GM23338 (cell line): ENCODE results near the gene TRAPPC12.

Source experiments
- CREB1 ChIP-seq: fragments of 250-450 bp; sonication (Bioruptor Pico); IDR thresholded peaks from 2 replicates; pipeline ENCODE4 v1.5.0; 2020; ENCODE audit warnings: low read depth, mild to moderate bottlenecking, moderate library complexity
- CTCF ChIP-seq, 2 experiments: fragments of 200-600 bp in 1 of 2; sonication (generic) in 1 of 2; conservative IDR thresholded peaks; 2 replicates each; pipeline versions ENCODE4 v1.5.1 to v1.6.1; 2016 to 2017; ENCODE audit warnings: antibody characterized with exemption in 2 of 2, low read depth in 2 of 2, mild to moderate bottlenecking in 2 of 2, moderate library complexity in 1 of 2
- ETS1 ChIP-seq: IDR thresholded peaks from 2 replicates; pipeline ENCODE4 v1.6.1; 2016; ENCODE audit warnings: antibody characterized with exemption
- EZH2 ChIP-seq: fragments of 200-600 bp; sonication (generic); IDR thresholded peaks from one replicate; pipeline ENCODE4 v1.8.0; 2017; ENCODE audit warnings: antibody characterized with exemption, mild to moderate bottlenecking, low read depth; ENCODE audit not compliant: unreplicated experiment
- EZH2phosphoT487 ChIP-seq: fragments of 200-600 bp; sonication (generic); IDR thresholded peaks from one replicate; pipeline ENCODE4 v1.8.1; 2018; ENCODE audit warnings: antibody characterized with exemption; ENCODE audit not compliant: unreplicated experiment
- JUNB ChIP-seq: IDR thresholded peaks from one replicate; pipeline ENCODE4 v1.6.1; 2016; ENCODE audit warnings: antibody characterized with exemption; ENCODE audit not compliant: unreplicated experiment
- NANOG ChIP-seq: IDR thresholded peaks from 2 replicates; pipeline ENCODE4 v1.6.1; 2016; ENCODE audit warnings: antibody characterized with exemption, borderline replicate concordance
- POLR2AphosphoS5 ChIP-seq: IDR thresholded peaks from 2 replicates; pipeline ENCODE4 v1.6.1; 2016; ENCODE audit warnings: antibody characterized with exemption, low read depth
- REST ChIP-seq: IDR thresholded peaks from one replicate; pipeline ENCODE4 v1.6.1; 2018; ENCODE audit warnings: antibody characterized with exemption; ENCODE audit not compliant: unreplicated experiment
- STAT1 ChIP-seq: IDR thresholded peaks from one replicate; pipeline ENCODE4 v1.6.1; 2016; ENCODE audit warnings: antibody characterized with exemption; ENCODE audit not compliant: unreplicated experiment
- ZNF114 ChIP-seq: fragments of 250-450 bp; sonication (Bioruptor Pico); IDR thresholded peaks from 2 replicates; pipeline ENCODE4 v1.5.0; 2020; ENCODE audit warnings: mild to moderate bottlenecking, moderate library complexity
- ZNF331 ChIP-seq: fragments of 250-450 bp; sonication (Bioruptor Pico); IDR thresholded peaks from 2 replicates; pipeline ENCODE4 v1.5.0; 2020; ENCODE audit warnings: low read depth, mild to moderate bottlenecking, moderate library complexity

GRCh38 chr2:3389193-3389592 lies 9.7 kb downstream of the TRAPPC12 start:
- TF ChIP-seq CTCF (conservative IDR thresholded peaks at IDR 0.05; ENCODE audit: low read depth in 2 of 2) = no peak
- TF ChIP-seq POLR2AphosphoS5 = no peak
- TF ChIP-seq EZH2 = no peak
- no peak for TF ChIP-seq REST
- no peak for TF ChIP-seq CREB1
- no peak for TF ChIP-seq EZH2phosphoT487
- no peak for TF ChIP-seq JUNB
- TF ChIP-seq NANOG = no peak
- TF ChIP-seq ETS1 = no peak
- TF ChIP-seq ZNF331 (CRISPR knock-in tag) = no peak
- no peak for TF ChIP-seq STAT1
- no peak for TF ChIP-seq ZNF114 (CRISPR knock-in tag)
